A673 (cell line): Measurements from ENCODE around the gene DMAC2L. TPM values are rescaled to one million over a fixed set of nuclear protein-coding genes. Genes with fewer than 3 reads are reported as not detected.

Experiments
- BruUV-seq: library from RNA; stranded (reverse); fragments of 400-500 nt; replicated peaks from 2 replicates; lab custom pipeline; 2021; lab: Mats Ljungman, UMichigan
- CTCF ChIA-PET: fragments of 300-600 bp; sonication (Branson Sonifier 250); formaldehyde crosslinking; loops from one replicate; lab custom pipeline; 2022; ENCODE audit warnings: antibody characterized with exemption; lab: Charles Lee
- POLR2A ChIA-PET: fragments of 300-600 bp; sonication (Branson Sonifier 250); formaldehyde crosslinking; loops from one replicate; lab custom pipeline; 2022; ENCODE audit warnings: antibody characterized with exemption; ENCODE audit not compliant: low non-redundant PET; lab: Charles Lee
- DNase-seq: peaks from one replicate; pipeline ENCODE4 v3.0.0-alpha.2; 2015; ENCODE audit warnings: low spot score
- H3K27ac ChIP-seq: fragments of 200-600 bp; sonication (generic); 2 replicates; pipeline ENCODE4 v1.5.1; 2016; ENCODE audit warnings: mixed run types, low read depth, mild to moderate bottlenecking, mixed read lengths, antibody characterized with exemption, low read length; ENCODE audit not compliant: poor library complexity, severe bottlenecking
- H3K27me3 ChIP-seq: fragments of 200-600 bp; sonication (generic); replicated peaks from 2 replicates; pipeline ENCODE4 v1.6.1; 2017; ENCODE audit warnings: mixed run types, low read depth, mild to moderate bottlenecking, mixed read lengths, antibody characterized with exemption, low read length; ENCODE audit not compliant: insufficient read depth, poor library complexity
- H3K36me3 ChIP-seq: fragments of 200-600 bp; sonication (generic); 2 replicates; pipeline ENCODE4 v1.6.1; 2016; ENCODE audit warnings: mixed run types, mild to moderate bottlenecking, mixed read lengths, antibody characterized with exemption, low read length; ENCODE audit not compliant: insufficient read depth, poor library complexity, severe bottlenecking
- H3K4me1 ChIP-seq: fragments of 200-600 bp; sonication (generic); 2 replicates; pipeline ENCODE4 v1.6.1; 2017; ENCODE audit warnings: mixed run types, mild to moderate bottlenecking, mixed read lengths, antibody characterized with exemption, low read length; ENCODE audit not compliant: insufficient read depth, poor library complexity, severe bottlenecking
- H3K4me3 ChIP-seq: fragments of 200-600 bp; sonication (generic); 2 replicates; pipeline ENCODE4 v1.5.1; 2016; ENCODE audit warnings: low read depth, mixed run types, mild to moderate bottlenecking, mixed read lengths, low read length; ENCODE audit not compliant: poor library complexity, severe bottlenecking
- H3K9me3 ChIP-seq: fragments of 200-600 bp; sonication (generic); 2 replicates; pipeline ENCODE4 v1.6.1; 2016; ENCODE audit warnings: mixed run types, low read depth, mild to moderate bottlenecking, mixed read lengths, antibody characterized with exemption, low read length; ENCODE audit not compliant: poor library complexity, severe bottlenecking
- intact Hi-C: fragments of 100-400 bp; cut with micrococcal nuclease; formaldehyde crosslinking; loops from one replicate; pipeline ENCODE4 v1.10.0; 2022; ENCODE audit not compliant: unreplicated experiment
- microRNA-seq: library from miRNA; unstranded; fragments of <30 nt; microRNA quantifications from one replicate; pipeline ENCODE4 v1.2.0, GENCODE V29; 2021
- total RNA-seq: library from RNA; stranded (reverse); gene quantifications from 2 replicates; pipeline ENCODE4 v1.2.3, GENCODE V29; 2021
- TF ChIP-seq, protein P1 (sequence below): fragments of 300-800, 200-600 bp; sonication (generic); conservative IDR thresholded peaks from 2 replicates; pipeline ENCODE4 v1.5.1; 2017; ENCODE audit warnings: low read depth, mild to moderate bottlenecking, antibody characterized with exemption, low read length, moderate library complexity, mixed read lengths

The DMAC2L gene
- total RNA-seq, 1 experiment from 2014 or later, result 18.4 TPM

- POLR2A ChIA-PET, result no interaction called here
- BruUV-seq, result no TSS peak
- intact Hi-C loops, result no loop called here
Measured at GRCh38 chr14:50375760-50376159, 63.6 kb downstream of the DMAC2L start.

More at GRCh38 chr14:50375760-50376159, 63.6 kb downstream of the DMAC2L start:
- DNase-seq, result no peak
- Histone ChIP-seq H3K9me3 (no peaks in the 10 kb centered on the region), H3K4me1 (no peaks in the 10 kb centered on the region), H3K27me3 (no peaks in the 10 kb centered on the region), H3K36me3 (no peaks in the 10 kb centered on the region), H3K27ac (no peak overlapping the region), H3K4me3 (no peak overlapping the region)
- CTCF ChIA-PET, result no interaction called here
- TF ChIP-seq, protein P1, sequence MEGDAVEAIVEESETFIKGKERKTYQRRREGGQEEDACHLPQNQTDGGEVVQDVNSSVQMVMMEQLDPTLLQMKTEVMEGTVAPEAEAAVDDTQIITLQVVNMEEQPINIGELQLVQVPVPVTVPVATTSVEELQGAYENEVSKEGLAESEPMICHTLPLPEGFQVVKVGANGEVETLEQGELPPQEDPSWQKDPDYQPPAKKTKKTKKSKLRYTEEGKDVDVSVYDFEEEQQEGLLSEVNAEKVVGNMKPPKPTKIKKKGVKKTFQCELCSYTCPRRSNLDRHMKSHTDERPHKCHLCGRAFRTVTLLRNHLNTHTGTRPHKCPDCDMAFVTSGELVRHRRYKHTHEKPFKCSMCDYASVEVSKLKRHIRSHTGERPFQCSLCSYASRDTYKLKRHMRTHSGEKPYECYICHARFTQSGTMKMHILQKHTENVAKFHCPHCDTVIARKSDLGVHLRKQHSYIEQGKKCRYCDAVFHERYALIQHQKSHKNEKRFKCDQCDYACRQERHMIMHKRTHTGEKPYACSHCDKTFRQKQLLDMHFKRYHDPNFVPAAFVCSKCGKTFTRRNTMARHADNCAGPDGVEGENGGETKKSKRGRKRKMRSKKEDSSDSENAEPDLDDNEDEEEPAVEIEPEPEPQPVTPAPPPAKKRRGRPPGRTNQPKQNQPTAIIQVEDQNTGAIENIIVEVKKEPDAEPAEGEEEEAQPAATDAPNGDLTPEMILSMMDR, result no peak

Small RNAs within 50 kb of the gene (microRNA-seq; reads per million reads assigned to microRNA genes)
- gene MIR4504, result 6.2 reads per million, percentile 20 among the genes with 10 or more reads in this experiment

Other genes starting within 250 kb of the DMAC2L start
- 11.9 and 14.3 TPM in 2 replicates for gene VCPKMT, start 195.8 kb upstream of the DMAC2L start, total RNA-seq
- gene SOS2, start 80.7 kb upstream of the DMAC2L start, total RNA-seq, result 20.3 and 22.9 TPM in 2 replicates
- gene L2HGDH, start 95 bp upstream of the DMAC2L start, total RNA-seq, result 17.4 and 22.9 TPM in 2 replicates
- gene CDKL1, start 84.6 kb downstream of the DMAC2L start, total RNA-seq, result 8.7 and 11.3 TPM in 2 replicates
- 57.9 and 58.9 TPM in 2 replicates for gene MAP4K5, start 220.2 kb downstream of the DMAC2L start, total RNA-seq
- gene ATL1, start 247.8 kb downstream of the DMAC2L start, total RNA-seq, result 9.8 and 11.4 TPM in 2 replicates